ENCODE results near the gene FMNL2.

Gene FMNL2

GRCh38 chr2:152336854-152337510, 2.0 kb downstream of the FMNL2 start:
- H3K27ac ChIP-seq (ENCODE audit: low read length): no peak overlapping the region
- no peak overlapping the region for H3K9ac ChIP-seq (ENCODE audit: low read length)
- no peaks in the 10 kb centered on the region for H4K20me1 ChIP-seq (ENCODE audit: insufficient read depth, low read length)
- H3K27me3 ChIP-seq (replicated peaks; ENCODE audit: insufficient read depth, low read length): no peaks in the 10 kb centered on the region
- H2AFZ ChIP-seq (ENCODE audit: low read length): no peak overlapping the region
- no peaks in the 10 kb centered on the region for H3K4me1 ChIP-seq (ENCODE audit: low read length)
- no peaks in the 10 kb centered on the region for H3F3A ChIP-seq (ENCODE audit: insufficient read depth, low read length)
- TF ChIP-seq EZH2phosphoT487 (IDR thresholded peaks at IDR 0.05; ENCODE audit: low read length) (no peak), EZH2 (optimal IDR thresholded peaks at IDR 0.05; ENCODE audit: low read depth, low read length) (no peak)
- TF ChIP-seq, protein P1, sequence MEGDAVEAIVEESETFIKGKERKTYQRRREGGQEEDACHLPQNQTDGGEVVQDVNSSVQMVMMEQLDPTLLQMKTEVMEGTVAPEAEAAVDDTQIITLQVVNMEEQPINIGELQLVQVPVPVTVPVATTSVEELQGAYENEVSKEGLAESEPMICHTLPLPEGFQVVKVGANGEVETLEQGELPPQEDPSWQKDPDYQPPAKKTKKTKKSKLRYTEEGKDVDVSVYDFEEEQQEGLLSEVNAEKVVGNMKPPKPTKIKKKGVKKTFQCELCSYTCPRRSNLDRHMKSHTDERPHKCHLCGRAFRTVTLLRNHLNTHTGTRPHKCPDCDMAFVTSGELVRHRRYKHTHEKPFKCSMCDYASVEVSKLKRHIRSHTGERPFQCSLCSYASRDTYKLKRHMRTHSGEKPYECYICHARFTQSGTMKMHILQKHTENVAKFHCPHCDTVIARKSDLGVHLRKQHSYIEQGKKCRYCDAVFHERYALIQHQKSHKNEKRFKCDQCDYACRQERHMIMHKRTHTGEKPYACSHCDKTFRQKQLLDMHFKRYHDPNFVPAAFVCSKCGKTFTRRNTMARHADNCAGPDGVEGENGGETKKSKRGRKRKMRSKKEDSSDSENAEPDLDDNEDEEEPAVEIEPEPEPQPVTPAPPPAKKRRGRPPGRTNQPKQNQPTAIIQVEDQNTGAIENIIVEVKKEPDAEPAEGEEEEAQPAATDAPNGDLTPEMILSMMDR (IDR thresholded peaks at IDR 0.05; ENCODE audit: low read length): no peak
- peak overlapping the region; percentile 84; the same call in 1 of the 2 replicates for H3K4me2 ChIP-seq (ENCODE audit: low read depth, low read length)
- H3K4me3 ChIP-seq (ENCODE audit: low read length): no peak overlapping the region
- H3K9me2 ChIP-seq (replicated peaks; ENCODE audit: insufficient read depth, low read length): no peaks in the 10 kb centered on the region
- H3K79me2 ChIP-seq (ENCODE audit: low read length): 0 out of 2 replicates have a peak, but pooled peaks cover 4% of the 10 kb centered on the region
- H3K36me3 ChIP-seq (replicated peaks; ENCODE audit: insufficient read depth, low read length): no peaks in the 10 kb centered on the region
- no peak for DNase-seq
- no peaks in the 10 kb centered on the region for H3K9me3 ChIP-seq (replicated peaks; ENCODE audit: insufficient read depth, low read length)

GRCh38 chr2:152337511-152337903, 2.5 kb downstream of the FMNL2 start:
- no peaks in the 10 kb centered on the region for H3K4me1 ChIP-seq (ENCODE audit: low read length)
- H3K4me3 ChIP-seq (ENCODE audit: low read length): no peak overlapping the region
- H3K4me2 ChIP-seq (ENCODE audit: low read depth, low read length): no peak overlapping the region
- no peak overlapping the region for H3K27ac ChIP-seq (ENCODE audit: low read length)
- H3K9me2 ChIP-seq (replicated peaks; ENCODE audit: insufficient read depth, low read length): no peaks in the 10 kb centered on the region
- no peak overlapping the region for H2AFZ ChIP-seq (ENCODE audit: low read length)
- TF ChIP-seq, protein P1 (IDR thresholded peaks at IDR 0.05; ENCODE audit: low read length): no peak
- TF ChIP-seq EZH2phosphoT487 (IDR thresholded peaks at IDR 0.05; ENCODE audit: low read length) (no peak), EZH2 (optimal IDR thresholded peaks at IDR 0.05; ENCODE audit: low read depth, low read length) (no peak)
- no peaks in the 10 kb centered on the region for H4K20me1 ChIP-seq (ENCODE audit: insufficient read depth, low read length)
- no peak overlapping the region for H3K9ac ChIP-seq (ENCODE audit: low read length)
- H3K36me3 ChIP-seq (replicated peaks; ENCODE audit: insufficient read depth, low read length): no peaks in the 10 kb centered on the region
- no peaks in the 10 kb centered on the region for H3K9me3 ChIP-seq (replicated peaks; ENCODE audit: insufficient read depth, low read length)
- no peaks in the 10 kb centered on the region for H3K27me3 ChIP-seq (replicated peaks; ENCODE audit: insufficient read depth, low read length)
- H3K79me2 ChIP-seq (ENCODE audit: low read length): 0 out of 2 replicates have a peak, but pooled peaks cover 4% of the 10 kb centered on the region
- no peak for DNase-seq
- H3F3A ChIP-seq (ENCODE audit: insufficient read depth, low read length): no peaks in the 10 kb centered on the region

DNA sequence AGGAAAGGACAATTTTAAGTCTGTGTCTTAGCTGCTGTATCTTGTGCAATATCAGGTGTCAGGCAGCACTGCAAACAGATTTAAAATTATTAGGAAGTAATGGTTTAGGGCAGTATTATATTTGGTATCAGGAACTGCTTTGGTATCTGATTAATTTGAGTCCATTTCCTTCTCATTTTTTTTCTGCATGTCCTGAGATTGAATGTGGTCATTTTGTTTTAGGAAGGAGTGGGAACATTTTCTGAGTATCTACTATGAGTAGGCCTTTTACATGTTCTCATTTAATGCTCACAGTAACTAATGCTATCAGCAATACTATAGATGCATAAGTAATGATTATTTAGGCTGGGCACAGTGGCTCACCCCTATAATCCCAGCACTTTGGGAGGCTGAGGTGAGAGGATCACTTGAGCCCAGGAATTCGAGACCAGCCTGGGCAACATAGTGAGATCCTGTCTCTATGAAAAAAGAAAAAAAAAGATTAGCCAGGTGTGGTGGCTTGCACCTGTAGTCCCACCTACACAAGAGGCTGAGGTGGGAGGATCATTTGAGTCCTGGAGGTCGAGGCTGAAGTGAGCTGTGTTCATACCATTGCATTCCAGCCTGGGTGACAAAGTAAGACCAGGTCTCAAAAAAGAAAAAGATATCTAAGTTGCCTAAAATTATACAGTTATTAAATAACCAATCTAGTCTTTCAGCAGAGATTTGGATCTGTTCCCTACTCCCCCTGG, 4.7 kb downstream of the FMNL2 start:
- H4K20me1 ChIP-seq (ENCODE audit: insufficient read depth, low read length): no peaks in the 10 kb centered on the region
- H3K4me2 ChIP-seq (ENCODE audit: low read depth, low read length): no peak overlapping the region
- no peaks in the 10 kb centered on the region for H3K4me1 ChIP-seq (ENCODE audit: low read length)
- no peaks in the 10 kb centered on the region for H3K9me3 ChIP-seq (replicated peaks; ENCODE audit: insufficient read depth, low read length)
- H3K27ac ChIP-seq (ENCODE audit: low read length): no peak overlapping the region
- no peak for DNase-seq
- H3K36me3 ChIP-seq (replicated peaks; ENCODE audit: insufficient read depth, low read length): no peaks in the 10 kb centered on the region
- no peak overlapping the region for H3K4me3 ChIP-seq (ENCODE audit: low read length)
- no peak overlapping the region for H2AFZ ChIP-seq (ENCODE audit: low read length)
- H3F3A ChIP-seq (ENCODE audit: insufficient read depth, low read length): no peaks in the 10 kb centered on the region
- no peaks in the 10 kb centered on the region for H3K9me2 ChIP-seq (replicated peaks; ENCODE audit: insufficient read depth, low read length)
- H3K9ac ChIP-seq (ENCODE audit: low read length): no peak overlapping the region
- no peak for TF ChIP-seq EZH2 (optimal IDR thresholded peaks at IDR 0.05; ENCODE audit: low read depth, low read length)
- no peak for TF ChIP-seq EZH2phosphoT487 (IDR thresholded peaks at IDR 0.05; ENCODE audit: low read length)
- TF ChIP-seq, protein P1 (IDR thresholded peaks at IDR 0.05; ENCODE audit: low read length): no peak
- H3K79me2 ChIP-seq (ENCODE audit: low read length): 0 out of 2 replicates have a peak, but pooled peaks cover 4% of the 10 kb centered on the region
- H3K27me3 ChIP-seq (replicated peaks; ENCODE audit: insufficient read depth, low read length): no peaks in the 10 kb centered on the region

Data from MM.1S (cell line).